EL (cell line): ENCODE measurements around the gene TFDP2.
"Not testable (repeated sequence)": the region's sequence is repeated elsewhere in the genome, so short reads cannot be mapped to it uniquely, and the experiment has no call there.

Experiments used
- DNase-seq: peaks from one replicate; pipeline ENCODE4 v3.0.0-alpha.2; 2016

The TFDP2 gene, protein sequence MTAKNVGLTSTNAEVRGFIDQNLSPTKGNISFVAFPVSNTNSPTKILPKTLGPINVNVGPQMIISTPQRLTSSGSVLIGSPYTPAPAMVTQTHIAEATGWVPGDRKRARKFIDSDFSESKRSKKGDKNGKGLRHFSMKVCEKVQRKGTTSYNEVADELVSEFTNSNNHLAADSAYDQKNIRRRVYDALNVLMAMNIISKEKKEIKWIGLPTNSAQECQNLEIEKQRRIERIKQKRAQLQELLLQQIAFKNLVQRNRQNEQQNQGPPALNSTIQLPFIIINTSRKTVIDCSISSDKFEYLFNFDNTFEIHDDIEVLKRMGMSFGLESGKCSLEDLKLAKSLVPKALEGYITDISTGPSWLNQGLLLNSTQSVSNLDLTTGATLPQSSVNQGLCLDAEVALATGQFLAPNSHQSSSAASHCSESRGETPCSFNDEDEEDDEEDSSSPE

GRCh38 chr3:142148792-142149672, at the start of gene TFDP2:
TSS of gene TFDP2 (minus strand) at chr3:142149544. CDS start at chr3:142101749, 47,795 bp downstream.
- DNase-seq = peak; percentile 89

DNA sequence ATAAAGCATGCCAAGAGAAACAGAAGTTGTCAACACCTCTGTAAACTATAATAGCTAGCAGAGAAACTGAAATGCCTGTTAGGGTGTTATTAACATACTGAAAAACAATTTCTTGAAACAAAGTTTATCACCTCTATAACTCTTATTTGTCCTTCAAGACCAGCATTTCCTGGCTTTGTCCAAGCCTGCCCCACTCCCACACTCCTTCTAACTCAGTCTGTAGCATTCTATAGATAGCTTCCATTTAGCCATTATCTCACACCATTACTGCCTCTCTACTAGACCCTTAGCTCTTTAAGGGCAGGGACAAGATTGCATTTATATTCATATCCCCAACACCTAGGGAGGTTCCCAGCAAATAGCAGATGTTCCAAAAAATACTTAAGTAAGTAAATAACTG, 39.5 kb upstream of the TFDP2 start:
- no peak for DNase-seq

GRCh38 chr3:142180761-142181362, 31.5 kb upstream of the TFDP2 start:
- DNase-seq = peak; percentile 44

DNA sequence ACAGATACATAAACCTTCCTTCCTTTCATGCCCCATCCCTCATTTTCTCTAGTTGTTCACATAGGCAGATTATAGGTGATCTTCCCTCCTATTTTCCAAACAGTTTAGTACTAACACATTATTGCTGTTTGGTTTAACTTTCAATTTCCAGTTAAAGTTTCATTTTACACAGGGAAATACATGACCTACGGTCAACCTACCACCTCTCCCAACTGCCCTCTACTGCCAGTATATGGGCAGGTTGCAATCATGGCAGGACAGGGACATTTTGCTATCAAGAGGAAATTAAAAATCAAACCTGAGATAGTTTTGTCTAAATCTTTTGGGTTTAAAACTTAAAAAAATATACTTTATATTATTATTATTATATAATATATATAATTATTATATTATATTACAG, 26.1 kb upstream of the TFDP2 start:
- DNase-seq = no peak

DNA sequence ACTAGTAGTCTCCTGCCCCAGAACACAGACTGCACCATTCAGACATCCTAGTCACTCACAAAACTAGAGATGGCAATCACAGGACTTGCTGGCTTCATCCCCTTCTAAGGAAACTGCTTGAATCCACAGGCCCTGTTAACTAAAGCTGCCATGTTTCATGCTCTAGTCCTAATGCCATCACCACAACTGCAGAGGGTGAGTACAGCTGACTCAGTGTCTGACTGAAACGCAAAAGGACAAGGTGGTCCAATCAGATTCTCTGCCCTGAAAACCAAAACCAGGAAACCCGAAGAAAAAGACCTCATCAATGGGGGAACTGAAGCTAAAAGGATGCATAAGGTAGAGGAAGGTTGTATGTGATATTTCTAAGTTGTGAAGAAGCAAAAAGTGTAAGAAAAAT, 25.2 kb upstream of the TFDP2 start:
- DNase-seq = no peak

DNA sequence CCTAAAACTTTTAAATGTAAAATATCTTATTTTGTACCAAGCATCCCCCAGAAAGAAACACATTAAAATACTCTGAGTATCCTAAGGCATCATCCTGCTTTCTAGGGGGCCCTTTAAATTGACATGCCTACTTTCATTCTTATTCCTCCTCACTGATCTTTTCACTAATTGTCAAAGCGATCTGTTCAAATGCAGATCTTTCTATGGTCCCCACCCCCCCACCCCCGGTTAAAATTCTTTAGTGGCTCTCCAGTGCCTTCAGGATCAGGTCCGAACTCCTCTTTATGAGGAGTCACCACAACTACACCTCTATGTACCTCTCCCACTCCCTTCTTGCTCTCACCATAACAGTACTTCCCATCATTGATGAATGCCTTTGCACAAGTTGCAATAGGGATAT, 19.2 kb upstream of the TFDP2 start:
- no peak for DNase-seq

DNA sequence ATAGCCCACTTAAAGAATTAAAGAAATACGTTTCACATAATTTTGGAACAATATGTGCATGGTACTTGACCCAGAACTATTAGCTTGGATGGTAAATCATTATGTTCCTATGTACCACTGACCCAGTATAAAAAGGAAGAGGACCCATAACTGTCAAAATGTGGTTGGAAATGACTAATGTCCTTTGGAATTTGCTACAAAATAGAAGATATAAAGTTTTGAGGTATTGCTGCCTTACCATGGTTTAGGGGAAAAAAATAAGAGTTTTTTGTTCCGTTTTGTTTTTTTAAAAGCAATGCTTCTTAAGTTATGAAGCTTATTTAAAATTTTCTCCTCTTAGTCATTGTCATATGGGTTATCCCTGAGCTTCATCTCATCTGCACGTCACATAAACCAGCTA, 15.8 kb upstream of the TFDP2 start:
- DNase-seq = peak; percentile 77

- DNase-seq = no peak
These were observed 9.9 kb upstream of the TFDP2 start for GRCh38 chr3:142159083-142159740.

DNA sequence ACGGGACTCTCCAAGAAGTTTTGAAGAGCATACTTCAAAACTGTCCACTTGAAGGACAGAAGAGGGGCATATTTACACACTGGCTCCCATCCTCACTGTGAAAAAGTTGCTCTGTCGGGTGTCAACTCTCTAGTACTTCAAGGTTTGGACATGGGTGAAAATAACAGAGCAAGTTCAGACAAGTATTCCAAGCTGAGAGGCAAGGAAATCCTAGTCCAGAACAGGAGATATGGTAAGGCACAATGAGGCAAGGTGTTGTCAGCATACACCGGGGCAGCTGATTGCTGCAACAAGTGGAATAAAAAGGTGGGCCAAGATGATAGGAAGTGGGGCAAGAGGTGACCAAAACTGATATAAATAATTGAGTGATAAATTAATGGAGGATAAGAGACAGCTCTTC, 4.8 kb upstream of the TFDP2 start:
- DNase-seq = no peak

DNA sequence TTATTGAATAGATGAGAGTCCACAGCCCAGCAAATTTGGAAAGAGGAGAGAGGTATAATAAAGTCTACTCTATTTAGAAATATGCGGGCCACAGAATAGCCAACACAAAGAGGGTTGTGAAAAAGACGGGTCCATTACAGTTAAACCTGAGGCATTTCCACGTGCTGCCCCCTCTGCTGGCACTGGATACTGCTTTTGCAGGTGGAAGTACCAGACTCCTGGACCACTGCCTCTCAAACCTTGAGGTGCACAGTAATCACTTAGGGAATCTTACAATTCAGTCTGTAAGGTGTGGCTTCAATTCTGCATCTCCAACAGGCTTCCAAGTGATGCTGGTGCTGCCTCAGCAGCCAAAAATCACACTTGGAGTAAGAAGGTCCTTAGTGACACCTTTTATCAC, 3.0 kb upstream of the TFDP2 start:
- no peak for DNase-seq

- no peak for DNase-seq
These were observed 2.5 kb upstream of the TFDP2 start for GRCh38 chr3:142151828-142152227.

- DNase-seq = no peak
These were observed 1.9 kb upstream of the TFDP2 start for GRCh38 chr3:142151240-142151639.

- DNase-seq = no peak
These were observed 927 bp upstream of the TFDP2 start for GRCh38 chr3:142150271-142150670.

GRCh38 chr3:142149673-142149992, 289 bp upstream of the TFDP2 start:
- no peak for DNase-seq

DNA sequence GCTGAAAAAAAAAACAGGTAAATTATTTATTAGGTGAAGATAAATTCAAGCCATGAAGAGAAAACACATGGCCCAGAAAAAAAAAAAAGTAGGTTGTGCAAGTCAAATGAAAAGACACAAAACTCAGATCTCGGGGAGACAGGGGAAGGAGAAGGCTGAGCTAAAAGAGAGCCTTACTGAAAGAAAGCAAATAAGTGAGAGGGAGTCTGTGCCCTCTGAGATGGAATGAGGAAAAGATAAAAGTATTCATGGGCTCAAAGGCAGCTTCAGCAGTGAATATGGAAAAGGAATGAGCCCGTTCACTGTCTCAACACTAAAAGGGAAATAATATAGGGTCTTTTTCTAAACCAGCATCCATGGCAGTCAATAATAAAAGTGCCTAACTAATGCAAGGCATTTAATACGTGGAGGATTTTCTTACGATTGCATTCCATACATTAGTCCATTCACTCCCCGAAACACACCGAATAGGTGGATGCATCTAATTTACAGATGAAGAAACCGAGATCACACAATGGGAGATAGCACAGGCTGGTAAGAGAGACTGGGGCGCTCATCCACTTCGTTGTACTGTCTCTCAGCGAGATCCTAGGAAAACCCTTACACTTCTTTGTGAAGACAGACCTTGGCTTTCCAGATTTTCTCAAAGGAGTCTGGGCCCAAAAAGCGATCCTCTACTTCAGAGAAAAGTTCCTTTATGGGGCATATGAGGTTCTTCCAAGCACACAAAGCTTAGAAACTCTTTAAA, 1.1 kb downstream of the TFDP2 start:
- DNase-seq = peak; percentile 25

DNA sequence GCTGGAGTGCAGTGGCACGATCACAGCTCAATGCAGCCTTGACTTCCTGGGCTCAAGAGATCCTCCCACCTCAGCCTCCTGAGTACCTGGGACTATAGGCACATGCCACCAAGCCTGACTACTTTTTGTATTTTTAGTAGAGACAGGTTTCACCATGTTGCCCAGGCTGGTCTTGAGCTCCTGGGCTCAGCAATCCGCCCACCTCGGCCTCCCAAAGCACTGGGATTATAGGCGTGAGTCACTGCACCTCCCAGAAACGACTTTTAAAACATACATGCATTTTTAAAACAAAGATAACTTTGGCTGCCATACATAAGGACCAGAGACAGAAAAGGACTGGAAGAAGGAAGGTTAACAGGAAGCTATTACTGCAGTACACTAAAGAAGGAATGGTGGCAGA, 4.8 kb downstream of the TFDP2 start:
- not testable (repeated sequence) for DNase-seq

DNA sequence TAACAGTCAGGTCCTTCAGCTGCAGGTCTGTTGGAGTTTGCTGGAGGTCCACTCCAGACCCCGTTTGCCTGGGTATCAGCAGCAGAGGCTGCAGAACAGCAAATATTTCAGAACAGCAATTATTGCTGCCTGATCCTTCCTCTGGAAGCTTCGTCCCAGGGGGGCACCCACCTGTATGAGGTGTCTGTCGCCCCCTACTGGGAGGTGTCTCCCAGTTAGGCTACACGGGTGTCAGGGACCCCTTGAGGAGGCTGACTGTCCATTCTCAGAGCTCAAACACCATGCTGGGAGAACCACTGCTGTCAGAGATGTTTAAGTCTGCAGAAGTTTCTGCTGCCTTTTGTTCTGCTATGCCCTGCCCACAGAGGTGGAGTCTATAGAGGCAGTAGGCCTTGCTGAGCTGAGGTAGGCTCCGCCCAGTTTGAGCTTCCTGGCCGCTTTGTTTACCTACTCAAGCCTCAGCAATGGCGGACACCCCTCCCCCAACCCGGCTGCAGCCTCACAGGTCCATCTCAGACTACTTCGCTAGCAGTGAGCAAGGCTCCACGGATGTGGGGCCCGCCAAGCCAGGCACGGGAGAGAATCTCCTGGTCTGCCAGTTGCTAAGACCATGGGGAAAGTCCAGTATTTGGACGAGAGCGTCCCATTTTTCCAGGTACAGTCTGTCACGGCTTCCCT, 8.6 kb downstream of the TFDP2 start:
- DNase-seq = not testable (repeated sequence)

DNA sequence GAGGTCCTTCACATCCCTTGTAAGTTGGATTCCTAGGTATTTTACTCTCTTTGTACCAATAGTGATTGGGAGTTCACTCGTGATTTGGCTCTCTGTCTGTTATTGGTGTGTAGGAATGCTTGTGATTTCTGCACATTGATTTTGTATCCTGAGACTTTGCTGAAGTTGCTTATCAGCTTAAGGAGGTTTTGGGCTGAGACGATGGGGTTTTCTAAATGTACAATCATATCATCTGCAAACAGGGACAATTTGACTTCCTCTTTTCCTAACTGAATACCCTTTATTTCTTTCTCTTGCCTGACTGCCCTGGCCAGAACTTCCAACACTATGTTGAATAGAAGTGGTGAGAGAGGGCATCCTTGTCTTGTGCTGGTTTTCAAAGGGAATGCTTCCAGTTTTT, 12.3 kb downstream of the TFDP2 start:
- DNase-seq = not testable (repeated sequence)

- DNase-seq = no peak
These were observed 14.5 kb downstream of the TFDP2 start for GRCh38 chr3:142134799-142135325.

DNA sequence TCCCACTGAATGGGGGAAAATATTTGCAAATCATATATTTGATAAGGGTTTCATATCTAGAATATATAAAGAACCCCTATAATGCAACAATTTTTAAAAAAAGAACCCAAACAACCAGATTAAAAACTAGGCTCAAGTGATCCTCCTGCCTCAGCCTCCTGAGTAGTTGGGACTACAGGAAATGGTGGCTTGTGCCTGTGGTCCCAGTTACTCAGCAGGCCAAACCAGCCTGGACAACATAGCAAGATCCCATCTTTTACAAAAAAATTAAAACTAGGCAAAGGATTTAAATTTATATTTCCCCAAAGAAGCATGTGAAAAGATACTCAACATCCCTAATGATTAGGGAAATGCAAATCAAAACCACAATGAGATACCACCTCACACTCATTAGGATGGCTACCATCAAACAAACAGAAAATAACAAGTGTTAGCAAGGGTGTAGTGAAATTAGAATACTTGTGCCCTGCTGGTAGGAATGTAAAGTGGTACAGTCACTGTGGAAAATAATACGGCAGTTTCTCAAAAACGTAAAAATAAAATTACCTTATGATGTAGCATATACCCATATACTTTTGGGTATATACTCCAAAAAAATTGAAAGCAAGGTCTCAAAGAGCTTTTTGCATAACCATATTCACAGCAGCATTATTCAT, 19.7 kb downstream of the TFDP2 start:
- no peak for DNase-seq
